Mesangial cell (primary cell): ENCODE measurements around the gene DEFB118. TPM values are rescaled to one million over a fixed set of nuclear protein-coding genes. Genes with fewer than 3 reads are reported as not detected.

ENCODE experiments used
- total RNA-seq: library from RNA; depleted of rRNA; stranded (reverse); fragments of >200 nt; gene quantifications from 2 replicates; pipeline ENCODE4 v1.2.3, GENCODE V29; 2015

DEFB118 gene
- total RNA-seq: not detected in 2 replicates

GRCh38 chr20:31368301-31368700 is at the start of gene DEFB118:
DEFB118 (plus strand) TSS chr20:31368601; CDS start chr20:31368651, 50 bp downstream.

GRCh38 chr20:31390490-31390889 is 22.1 kb downstream of the DEFB118 start, which contains the start of gene DEFB119:
DEFB119 (minus strand) TSS chr20:31390590; CDS start chr20:31390483, 107 bp downstream.

GRCh38 chr20:31406115-31406514 is 37.7 kb downstream of the DEFB118 start, which contains the start of gene DEFB121:
DEFB121 (minus strand) TSS chr20:31406215; CDS start chr20:31406152, 63 bp downstream.

Other genes with a start within 250 kb of the DEFB118 start
- gene DEFB115, start 110.9 kb upstream of the DEFB118 start, total RNA-seq: not detected in 2 replicates
- gene DEFB116, start 60.0 kb upstream of the DEFB118 start, total RNA-seq: not detected in 2 replicates
- gene DEFB119, start 22.0 kb downstream of the DEFB118 start, total RNA-seq: not detected in 2 replicates
- not detected in 2 replicates for gene DEFB121, start 37.6 kb downstream of the DEFB118 start, total RNA-seq
- not detected in 2 replicates for gene DEFB123, start 72.0 kb downstream of the DEFB118 start, total RNA-seq
- not detected in 2 replicates for gene DEFB124, start 106.5 kb downstream of the DEFB118 start, total RNA-seq
- not detected in 2 replicates for gene REM1, start 106.7 kb downstream of the DEFB118 start, total RNA-seq
- gene HM13, start 145.8 kb downstream of the DEFB118 start, total RNA-seq: 116 and 120 TPM in 2 replicates
- gene ID1, start 236.7 kb downstream of the DEFB118 start, total RNA-seq: 109 and 187 TPM in 2 replicates